Activated naive CD4-positive, alpha-beta T cell treated with anti-CD3 and anti-CD28 coated beads, Interleukin-2, amount 50 U/mL, for 24 hours (primary cell): Measurements from ENCODE around the gene CADM1.

ENCODE experiments used
- H3K27ac Mint-ChIP-seq: one replicate; pipeline ENCODE4 v1.8.0; 2021; ENCODE audit warnings: mild to moderate bottlenecking, mixed read lengths
- H3K27me3 Mint-ChIP-seq: one replicate; pipeline ENCODE4 v1.8.0; 2021; ENCODE audit warnings: mixed read lengths
- H3K36me3 Mint-ChIP-seq: one replicate; pipeline ENCODE4 v1.8.0; 2021; ENCODE audit warnings: mixed read lengths
- H3K4me1 Mint-ChIP-seq: one replicate; pipeline ENCODE4 v1.8.0; 2021; ENCODE audit warnings: mixed read lengths
- H3K4me3 Mint-ChIP-seq: one replicate; pipeline ENCODE4 v1.8.0; 2021; ENCODE audit warnings: mild to moderate bottlenecking, mixed read lengths
- H3K9me3 Mint-ChIP-seq: one replicate; pipeline ENCODE4 v1.8.0; 2021; ENCODE audit warnings: mixed read lengths

Gene CADM1

DNA sequence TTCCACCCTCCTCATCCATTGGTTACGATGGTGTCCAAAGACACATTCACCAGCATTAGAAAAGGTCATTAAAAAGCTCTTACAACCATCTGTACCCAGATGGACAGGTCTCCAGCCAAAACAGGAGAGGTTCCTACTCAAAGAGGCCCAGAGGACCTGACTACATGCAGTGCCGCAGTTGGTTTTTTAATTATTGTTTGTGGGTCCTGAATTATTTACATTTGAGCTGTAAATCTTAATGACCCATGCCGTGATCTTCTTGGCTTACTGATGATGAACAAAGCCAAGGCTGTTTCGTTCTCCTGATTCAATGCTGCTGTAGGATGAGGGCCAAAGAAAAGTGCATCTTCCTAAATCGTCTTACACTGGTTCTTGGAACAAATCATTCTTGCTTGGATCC lies 83.7 kb downstream of the CADM1 start:
- Mint-ChIP-seq H3K27me3 (no peaks in the 10 kb centered on the region), H3K4me1 (no peaks in the 10 kb centered on the region), H3K9me3 (no peaks in the 10 kb centered on the region), H3K36me3 (no peaks in the 10 kb centered on the region), H3K27ac (no peak overlapping the region), H3K4me3 (no peak overlapping the region)

- H3K27ac Mint-ChIP-seq, result no peak overlapping the region
- no peaks in the 10 kb centered on the region for H3K9me3 Mint-ChIP-seq
- H3K36me3 Mint-ChIP-seq, result no peaks in the 10 kb centered on the region
- H3K27me3 Mint-ChIP-seq, result no peaks in the 10 kb centered on the region
- H3K4me1 Mint-ChIP-seq, result no peaks in the 10 kb centered on the region
- H3K4me3 Mint-ChIP-seq, result no peak overlapping the region
Observed at GRCh38 chr11:115418626-115419025, 85.6 kb downstream of the CADM1 start.

DNA sequence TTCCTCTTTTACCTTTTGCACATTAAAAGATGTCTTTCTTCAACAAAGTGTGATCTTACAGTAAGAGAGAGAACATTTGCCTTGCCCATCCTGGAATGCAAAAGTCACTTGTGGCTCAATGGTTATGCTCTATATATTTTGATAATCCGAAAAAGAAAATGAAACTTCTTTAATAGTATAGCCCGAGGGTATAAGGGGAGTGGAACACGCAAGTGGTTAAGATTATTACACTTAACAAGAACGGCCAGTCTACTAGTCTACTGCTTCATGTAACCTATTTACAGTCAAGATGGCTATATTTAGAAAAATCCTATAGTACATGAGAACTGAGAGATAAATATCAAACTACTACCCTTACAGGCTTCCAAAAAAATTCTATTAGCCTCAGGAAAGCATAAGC lies 86.1 kb downstream of the CADM1 start:
- H3K4me1 Mint-ChIP-seq, result no peaks in the 10 kb centered on the region
- H3K36me3 Mint-ChIP-seq, result no peaks in the 10 kb centered on the region
- no peak overlapping the region for H3K27ac Mint-ChIP-seq
- no peaks in the 10 kb centered on the region for H3K9me3 Mint-ChIP-seq
- no peak overlapping the region for H3K4me3 Mint-ChIP-seq
- H3K27me3 Mint-ChIP-seq, result no peaks in the 10 kb centered on the region

DNA sequence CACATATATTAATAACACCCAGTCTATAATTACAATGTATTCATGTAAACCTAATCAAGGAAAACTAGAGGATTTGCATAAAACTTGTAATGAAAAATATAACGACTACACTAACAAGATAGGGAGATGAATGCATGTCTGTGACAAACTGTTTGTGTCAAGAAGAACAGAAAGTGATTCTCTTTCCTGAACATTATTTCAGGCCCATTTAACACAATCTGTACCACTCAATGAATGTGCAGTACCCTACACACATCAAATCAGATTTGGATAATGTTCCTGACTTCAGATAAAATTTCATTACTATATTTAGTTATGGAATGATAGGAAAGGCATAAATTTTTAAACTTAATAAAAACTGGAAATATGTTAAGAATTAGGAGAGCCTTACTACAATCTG lies 93.1 kb downstream of the CADM1 start:
- Mint-ChIP-seq H3K4me1 (no peaks in the 10 kb centered on the region), H3K27me3 (peaks cover 4% of the 10 kb centered on the region), H3K4me3 (no peak overlapping the region), H3K36me3 (no peaks in the 10 kb centered on the region), H3K9me3 (no peaks in the 10 kb centered on the region), H3K27ac (no peak overlapping the region)

GRCh38 chr11:115409691-115410220 lies 94.5 kb downstream of the CADM1 start:
- no peaks in the 10 kb centered on the region for H3K36me3 Mint-ChIP-seq
- H3K27ac Mint-ChIP-seq, result no peak overlapping the region
- H3K9me3 Mint-ChIP-seq, result no peaks in the 10 kb centered on the region
- peaks cover 4% of the 10 kb centered on the region for H3K27me3 Mint-ChIP-seq
- no peak overlapping the region for H3K4me3 Mint-ChIP-seq
- no peaks in the 10 kb centered on the region for H3K4me1 Mint-ChIP-seq

DNA sequence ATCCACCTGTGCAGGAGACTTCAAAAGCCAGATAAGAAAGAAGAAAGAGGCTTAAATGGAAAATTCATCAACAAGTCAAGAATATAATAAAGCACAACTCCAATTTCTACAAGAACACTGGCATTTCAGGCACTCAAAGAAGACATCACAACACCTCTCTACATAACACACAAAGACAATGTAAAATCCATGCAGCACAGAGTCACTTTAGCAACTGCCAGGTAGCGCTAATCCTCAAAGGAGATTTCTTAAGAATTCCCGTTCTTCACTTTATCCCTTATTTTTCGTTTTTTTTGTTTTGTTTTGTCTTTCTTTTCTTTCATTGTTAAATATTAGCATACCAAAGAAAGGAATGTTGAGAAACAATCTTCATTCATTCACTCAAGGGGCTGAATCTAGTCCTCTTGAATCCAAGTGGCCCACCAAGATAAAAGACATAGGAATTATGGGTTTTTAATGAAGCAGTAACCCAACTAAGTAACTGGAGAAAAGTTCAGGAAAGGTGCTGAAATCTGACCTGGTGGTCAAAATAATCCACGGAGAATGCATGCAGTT lies 95.0 kb downstream of the CADM1 start:
- Mint-ChIP-seq H3K27ac (no peak overlapping the region), H3K4me1 (no peaks in the 10 kb centered on the region), H3K4me3 (no peak overlapping the region), H3K36me3 (no peaks in the 10 kb centered on the region), H3K27me3 (peaks cover 4% of the 10 kb centered on the region), H3K9me3 (no peaks in the 10 kb centered on the region)

DNA sequence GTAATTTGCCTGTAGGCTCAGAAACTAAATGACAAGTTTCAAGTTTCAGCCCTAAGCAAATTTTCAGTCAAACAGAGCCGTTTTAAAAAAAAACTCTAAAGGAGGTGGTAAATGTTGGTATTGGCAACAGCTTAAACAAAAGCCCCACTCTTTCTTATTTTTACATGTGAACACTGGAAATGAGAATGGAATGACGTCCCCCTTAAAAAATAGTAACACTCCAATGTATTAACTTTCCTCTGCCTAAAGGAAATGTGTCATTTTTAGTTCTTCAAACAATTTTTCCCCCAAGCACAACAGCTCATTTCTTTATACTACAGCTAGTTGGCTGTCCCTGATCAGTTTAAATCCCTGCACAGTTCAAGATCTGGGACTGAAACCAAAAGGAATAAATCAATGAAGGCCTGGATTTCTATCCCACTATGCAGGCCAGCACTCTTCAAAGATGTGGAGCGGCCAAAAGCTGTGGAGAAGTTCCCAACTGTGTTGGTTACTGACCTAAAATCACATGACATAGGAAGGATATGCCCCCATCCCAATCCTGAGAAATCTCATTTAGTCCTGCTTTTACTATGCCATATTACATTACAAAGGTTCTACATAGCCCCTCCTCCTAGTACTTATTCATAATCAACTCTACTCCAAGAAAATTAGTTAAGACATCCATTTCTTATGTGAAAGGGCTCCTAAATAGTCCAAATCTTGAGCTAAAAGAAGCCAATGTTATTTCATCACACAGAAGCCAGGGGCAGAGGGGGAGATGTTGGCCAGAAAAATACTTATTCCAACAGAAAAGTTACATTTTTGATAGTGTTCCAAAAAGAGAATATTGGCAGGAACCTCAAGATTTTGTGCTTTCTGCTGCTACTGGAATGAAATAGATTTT lies 95.9 kb downstream of the CADM1 start:
- Mint-ChIP-seq H3K27me3 (peaks cover 4% of the 10 kb centered on the region), H3K27ac (no peak overlapping the region), H3K9me3 (no peaks in the 10 kb centered on the region), H3K36me3 (no peaks in the 10 kb centered on the region), H3K4me1 (no peaks in the 10 kb centered on the region), H3K4me3 (no peak overlapping the region)

GRCh38 chr11:115407496-115407895 lies 96.7 kb downstream of the CADM1 start:
- Mint-ChIP-seq H3K27me3 (peaks cover 3% of the 10 kb centered on the region), H3K4me1 (no peaks in the 10 kb centered on the region), H3K36me3 (no peaks in the 10 kb centered on the region), H3K27ac (no peak overlapping the region), H3K4me3 (no peak overlapping the region), H3K9me3 (no peaks in the 10 kb centered on the region)

DNA sequence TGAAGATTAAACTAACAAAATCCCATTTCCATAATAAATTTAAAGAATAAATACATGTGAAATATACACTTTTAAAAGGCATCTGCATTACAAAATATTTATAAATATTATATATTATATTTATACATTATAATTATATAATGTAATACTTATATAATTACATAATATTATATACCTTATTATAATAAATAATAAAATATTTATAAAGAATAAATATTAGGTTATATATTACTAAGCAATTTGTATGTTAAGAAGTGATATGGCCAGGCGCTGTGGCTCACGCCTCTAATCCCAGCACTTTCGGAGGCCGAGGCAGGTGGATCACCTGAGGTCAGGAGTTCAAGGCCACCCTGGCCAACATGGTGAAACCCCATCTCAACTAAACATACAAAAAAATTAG lies 97.8 kb downstream of the CADM1 start:
- peaks cover 3% of the 10 kb centered on the region for H3K27me3 Mint-ChIP-seq
- H3K36me3 Mint-ChIP-seq, result no peaks in the 10 kb centered on the region
- H3K9me3 Mint-ChIP-seq, result no peaks in the 10 kb centered on the region
- no peaks in the 10 kb centered on the region for H3K4me1 Mint-ChIP-seq
- H3K4me3 Mint-ChIP-seq, result no peak overlapping the region
- no peak overlapping the region for H3K27ac Mint-ChIP-seq

- peaks cover 1% of the 10 kb centered on the region for H3K27me3 Mint-ChIP-seq
- H3K4me1 Mint-ChIP-seq, result no peaks in the 10 kb centered on the region
- H3K9me3 Mint-ChIP-seq, result no peaks in the 10 kb centered on the region
- no peak overlapping the region for H3K4me3 Mint-ChIP-seq
- H3K27ac Mint-ChIP-seq, result no peak overlapping the region
- H3K36me3 Mint-ChIP-seq, result no peaks in the 10 kb centered on the region
Observed at GRCh38 chr11:115398333-115399080, 105.7 kb downstream of the CADM1 start.

DNA sequence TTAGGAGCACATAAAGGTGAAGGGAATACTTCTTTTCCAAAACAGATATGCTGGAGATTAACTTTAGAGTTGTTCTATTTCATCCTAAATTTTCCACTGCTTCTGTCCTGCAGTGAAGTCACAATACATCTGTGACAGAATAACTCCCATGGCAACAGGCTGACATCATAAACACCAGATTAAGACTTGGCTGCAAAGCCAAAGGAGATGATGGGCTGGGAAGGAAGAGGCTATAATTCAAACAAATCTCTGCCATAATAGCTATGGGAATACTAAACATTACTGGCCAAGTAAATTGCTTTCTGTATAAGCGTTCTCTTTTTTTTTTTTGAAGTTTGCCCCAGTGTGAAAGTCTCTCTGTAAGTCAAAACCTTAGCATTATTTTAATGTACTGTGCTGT lies 107.7 kb downstream of the CADM1 start:
- Mint-ChIP-seq H3K4me3 (no peak overlapping the region), H3K9me3 (no peaks in the 10 kb centered on the region), H3K36me3 (no peaks in the 10 kb centered on the region), H3K27ac (no peak overlapping the region), H3K27me3 (no peaks in the 10 kb centered on the region), H3K4me1 (no peaks in the 10 kb centered on the region)

GRCh38 chr11:115393950-115394349 lies 110.3 kb downstream of the CADM1 start:
- H3K4me1 Mint-ChIP-seq, result no peaks in the 10 kb centered on the region
- no peaks in the 10 kb centered on the region for H3K9me3 Mint-ChIP-seq
- peaks cover 1% of the 10 kb centered on the region for H3K27me3 Mint-ChIP-seq
- no peak overlapping the region for H3K4me3 Mint-ChIP-seq
- no peak overlapping the region for H3K27ac Mint-ChIP-seq
- no peaks in the 10 kb centered on the region for H3K36me3 Mint-ChIP-seq

- no peak overlapping the region for H3K27ac Mint-ChIP-seq
- H3K36me3 Mint-ChIP-seq, result no peaks in the 10 kb centered on the region
- no peaks in the 10 kb centered on the region for H3K9me3 Mint-ChIP-seq
Observed at GRCh38 chr11:115391598-115391997, 112.6 kb downstream of the CADM1 start.

DNA sequence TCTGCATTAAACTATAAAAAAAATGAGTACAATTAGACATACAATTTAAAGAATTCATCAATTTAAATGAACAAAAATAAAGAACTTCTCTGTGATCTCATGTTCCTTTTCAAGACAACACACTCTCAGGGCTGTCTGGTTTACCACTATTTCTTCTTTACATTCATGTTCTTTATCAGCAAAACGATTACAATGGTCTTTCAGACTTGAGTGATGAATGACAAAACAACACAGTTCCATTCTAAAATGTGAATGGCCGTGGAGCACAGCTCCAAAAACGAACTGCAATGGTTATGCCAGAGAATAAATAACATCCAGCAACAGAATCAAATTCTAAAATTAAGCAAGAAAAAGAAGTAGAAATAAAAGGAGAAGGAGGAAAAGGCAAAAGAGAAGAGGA lies 113.1 kb downstream of the CADM1 start:
- H3K4me3 Mint-ChIP-seq, result no peak overlapping the region
- no peaks in the 10 kb centered on the region for H3K36me3 Mint-ChIP-seq
- H3K27ac Mint-ChIP-seq, result no peak overlapping the region

More at GRCh38 chr11:115391598-115391997, 112.6 kb downstream of the CADM1 start:
- Mint-ChIP-seq H3K4me1 (no peaks in the 10 kb centered on the region), H3K27me3 (peaks cover 6% of the 10 kb centered on the region), H3K4me3 (no peak overlapping the region)

DNA sequence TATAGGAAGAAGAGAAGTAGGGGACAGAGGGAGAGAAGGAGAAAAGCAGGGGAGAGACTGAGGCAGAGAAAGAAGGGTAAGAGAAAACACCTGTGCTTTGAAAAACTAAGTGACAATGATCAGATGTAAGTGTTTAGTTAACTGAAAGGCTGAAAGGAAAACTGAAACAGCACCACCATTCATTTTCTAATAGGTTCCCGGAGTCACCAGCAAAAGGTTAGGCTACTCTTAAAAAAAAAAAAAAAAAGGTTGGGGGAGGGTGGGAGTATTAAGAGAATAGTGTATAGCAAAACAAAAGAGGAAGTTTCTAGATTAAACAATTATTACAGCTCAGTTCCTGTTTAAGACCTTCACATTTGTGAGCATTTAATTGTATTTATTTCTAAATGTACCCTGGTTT lies 113.8 kb downstream of the CADM1 start:
- Mint-ChIP-seq H3K27me3 (peaks cover 9% of the 10 kb centered on the region), H3K36me3 (no peaks in the 10 kb centered on the region), H3K4me1 (no peaks in the 10 kb centered on the region), H3K27ac (no peak overlapping the region), H3K9me3 (peaks cover 3% of the 10 kb centered on the region), H3K4me3 (no peak overlapping the region)

More for the DNA sequence above, 113.1 kb downstream of the CADM1 start:
- no peaks in the 10 kb centered on the region for H3K4me1 Mint-ChIP-seq
- no peaks in the 10 kb centered on the region for H3K9me3 Mint-ChIP-seq
- H3K27me3 Mint-ChIP-seq, result peaks cover 6% of the 10 kb centered on the region

- H3K27ac Mint-ChIP-seq, result no peak overlapping the region
- peaks cover 9% of the 10 kb centered on the region for H3K27me3 Mint-ChIP-seq
- H3K9me3 Mint-ChIP-seq, result peaks cover 3% of the 10 kb centered on the region
- no peaks in the 10 kb centered on the region for H3K36me3 Mint-ChIP-seq
- no peak overlapping the region for H3K4me3 Mint-ChIP-seq
- no peaks in the 10 kb centered on the region for H3K4me1 Mint-ChIP-seq
Observed at GRCh38 chr11:115389790-115390189, 114.4 kb downstream of the CADM1 start.
